AG04450 (cell line): Measurements from ENCODE around the gene CIITA. TPM values are rescaled to one million over a fixed set of nuclear protein-coding genes. Genes with fewer than 3 reads are reported as not detected.

Source experiments
- CTCF ChIA-PET: fragments of 300-600, 350-600 bp; formaldehyde crosslinking; extraction: SDS; loops from one replicate; lab custom pipeline; 2022; ENCODE audit warnings: antibody characterized with exemption, inconsistent platforms; lab: Charles Lee
- POLR2A ChIA-PET: fragments of 350-600 bp; formaldehyde crosslinking; extraction: SDS; loops from one replicate; lab custom pipeline; 2021; ENCODE audit warnings: antibody characterized with exemption, inconsistent platforms; lab: Yijun Ruan, JAX
- DNase-seq: peaks from one replicate; pipeline ENCODE4 v3.0.0-alpha.2; 2011; ENCODE audit warnings: low read depth, low spot score
- H3K27ac ChIP-seq: one replicate; pipeline ENCODE4 v1.5.1; 2012; ENCODE audit warnings: low read depth, low read length, control low read depth
- H3K27me3 ChIP-seq: one replicate; pipeline ENCODE4 v1.6.0; 2012; ENCODE audit warnings: low read length; ENCODE audit not compliant: control insufficient read depth, insufficient read depth
- H3K4me3 ChIP-seq: 2 replicates; pipeline ENCODE4 v1.5.1; 2011; ENCODE audit warnings: mild to moderate bottlenecking, low read depth, low read length, control low read depth
- H3K9me3 ChIP-seq: 2 replicates; pipeline ENCODE4 v1.5.1; 2012; ENCODE audit warnings: low read length; ENCODE audit not compliant: control insufficient read depth, insufficient read depth
- CTCF ChIP-seq: IDR thresholded peaks from 2 replicates; pipeline ENCODE4 v1.5.1; 2011; ENCODE audit warnings: low read depth, low read length, control low read depth, inconsistent platforms
- polyA plus RNA-seq: library from polyadenylated mRNA; depleted of rRNA; stranded (reverse); fragments of >200 nt; gene quantifications from 2 replicates; pipeline ENCODE4 v1.2.3, GENCODE V29; 2011

Gene CIITA
- polyA plus RNA-seq, 1 experiment = 0.04 TPM

- no peak for DNase-seq
- no peak for TF ChIP-seq CTCF
- ChIA-PET POLR2A (no interaction called here), CTCF (interaction anchor here (0.8 kb wide), 1 partner anchor 56 kb away, joined by 4 read pairs; no protein-coding TSS in a partner anchor)
- Histone ChIP-seq H3K4me3 (no peak overlapping the region), H3K27ac (no peak overlapping the region), H3K9me3 (no peaks in the 10 kb centered on the region), H3K27me3 (no peaks in the 10 kb centered on the region)
Observed at GRCh38 chr16:10862438-10862837, 14.6 kb upstream of the CIITA start.

- TF ChIP-seq CTCF = no peak
Observed at GRCh38 chr16:10865991-10866966, 10.7 kb upstream of the CIITA start.

GRCh38 chr16:10867199-10867598 is 9.8 kb upstream of the CIITA start:
- Histone ChIP-seq H3K4me3 (no peak overlapping the region), H3K9me3 (no peaks in the 10 kb centered on the region), H3K27ac (no peak overlapping the region), H3K27me3 (no peaks in the 10 kb centered on the region)
- ChIA-PET POLR2A (no interaction called here), CTCF (no interaction called here)
- DNase-seq = no peak
- TF ChIP-seq CTCF = no peak

More at GRCh38 chr16:10865991-10866966, 10.7 kb upstream of the CIITA start:
- H3K9me3 ChIP-seq = no peaks in the 10 kb centered on the region
- no peak for DNase-seq
- CTCF ChIA-PET = no interaction called here
- no peak overlapping the region for H3K27ac ChIP-seq
- POLR2A ChIA-PET = no interaction called here
- no peak overlapping the region for H3K4me3 ChIP-seq
- no peaks in the 10 kb centered on the region for H3K27me3 ChIP-seq

GRCh38 chr16:10868104-10868595 is 8.9 kb upstream of the CIITA start:
- Histone ChIP-seq H3K27me3 (no peaks in the 10 kb centered on the region), H3K27ac (no peak overlapping the region), H3K4me3 (no peak overlapping the region), H3K9me3 (no peaks in the 10 kb centered on the region)
- ChIA-PET CTCF (no interaction called here), POLR2A (no interaction called here)
- no peak for DNase-seq
- no peak for TF ChIP-seq CTCF
